DMS79 (cell line): ENCODE results near the gene TRAF6.
"Not testable (repeated sequence)": the region's sequence is repeated elsewhere in the genome, so short reads cannot be mapped to it uniquely, and the experiment has no call there.

Experiments used
- DNase-seq: peaks from one replicate; lab custom pipeline; 2025; lab: John Stamatoyannopoulos, UW

Gene TRAF6, protein sequence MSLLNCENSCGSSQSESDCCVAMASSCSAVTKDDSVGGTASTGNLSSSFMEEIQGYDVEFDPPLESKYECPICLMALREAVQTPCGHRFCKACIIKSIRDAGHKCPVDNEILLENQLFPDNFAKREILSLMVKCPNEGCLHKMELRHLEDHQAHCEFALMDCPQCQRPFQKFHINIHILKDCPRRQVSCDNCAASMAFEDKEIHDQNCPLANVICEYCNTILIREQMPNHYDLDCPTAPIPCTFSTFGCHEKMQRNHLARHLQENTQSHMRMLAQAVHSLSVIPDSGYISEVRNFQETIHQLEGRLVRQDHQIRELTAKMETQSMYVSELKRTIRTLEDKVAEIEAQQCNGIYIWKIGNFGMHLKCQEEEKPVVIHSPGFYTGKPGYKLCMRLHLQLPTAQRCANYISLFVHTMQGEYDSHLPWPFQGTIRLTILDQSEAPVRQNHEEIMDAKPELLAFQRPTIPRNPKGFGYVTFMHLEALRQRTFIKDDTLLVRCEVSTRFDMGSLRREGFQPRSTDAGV

DNA sequence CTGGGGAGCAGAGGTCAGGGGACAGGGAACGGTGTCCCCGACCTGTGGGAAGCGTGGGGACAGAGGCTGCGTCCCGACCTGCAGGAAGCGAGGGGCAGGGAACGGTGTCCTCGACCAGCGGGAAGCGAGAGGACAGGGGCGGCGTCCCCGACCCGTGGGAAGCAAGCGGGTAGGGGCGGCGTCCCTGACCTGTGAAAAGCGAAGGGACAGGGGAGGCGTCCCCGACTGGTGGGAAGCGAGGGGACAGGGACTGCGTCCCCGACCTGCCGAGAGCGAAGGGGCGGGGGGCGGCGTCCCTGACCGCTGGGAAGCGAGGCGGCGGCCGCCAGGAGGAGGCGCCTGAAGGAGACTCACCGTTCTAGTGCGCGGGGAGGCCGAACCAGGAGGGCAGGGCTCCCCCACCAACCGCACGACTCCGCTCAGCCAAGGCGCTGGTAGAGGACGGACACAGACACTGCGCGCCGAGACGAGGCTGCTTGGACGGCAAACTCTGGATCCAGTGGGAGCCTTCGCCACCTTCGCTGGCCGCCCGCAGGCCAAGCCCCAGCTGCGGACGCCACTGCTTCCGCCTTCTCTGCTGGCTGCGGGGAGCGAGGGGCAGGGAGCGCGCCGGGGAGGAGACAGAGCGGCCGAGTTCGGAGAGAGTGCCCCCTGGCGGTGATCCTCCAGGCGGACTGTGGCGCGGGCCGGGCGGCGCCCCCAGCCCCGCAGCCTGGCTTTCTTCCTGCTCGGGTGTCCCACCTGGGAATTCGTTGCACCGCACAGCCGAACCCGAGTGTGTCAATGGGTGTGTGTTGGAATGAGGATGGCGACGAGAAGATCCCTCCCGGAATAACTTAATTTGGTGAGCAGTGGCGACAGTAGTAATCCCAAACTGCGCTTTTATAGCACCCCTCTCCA, at the start of gene TRAF6:
Gene TRAF6 (minus strand): TSS at position 579 of the 900 bp plus-strand sequence. CDS start 8,757 bp downstream, outside the sequence.
- peak; percentile 37 for DNase-seq

DNA sequence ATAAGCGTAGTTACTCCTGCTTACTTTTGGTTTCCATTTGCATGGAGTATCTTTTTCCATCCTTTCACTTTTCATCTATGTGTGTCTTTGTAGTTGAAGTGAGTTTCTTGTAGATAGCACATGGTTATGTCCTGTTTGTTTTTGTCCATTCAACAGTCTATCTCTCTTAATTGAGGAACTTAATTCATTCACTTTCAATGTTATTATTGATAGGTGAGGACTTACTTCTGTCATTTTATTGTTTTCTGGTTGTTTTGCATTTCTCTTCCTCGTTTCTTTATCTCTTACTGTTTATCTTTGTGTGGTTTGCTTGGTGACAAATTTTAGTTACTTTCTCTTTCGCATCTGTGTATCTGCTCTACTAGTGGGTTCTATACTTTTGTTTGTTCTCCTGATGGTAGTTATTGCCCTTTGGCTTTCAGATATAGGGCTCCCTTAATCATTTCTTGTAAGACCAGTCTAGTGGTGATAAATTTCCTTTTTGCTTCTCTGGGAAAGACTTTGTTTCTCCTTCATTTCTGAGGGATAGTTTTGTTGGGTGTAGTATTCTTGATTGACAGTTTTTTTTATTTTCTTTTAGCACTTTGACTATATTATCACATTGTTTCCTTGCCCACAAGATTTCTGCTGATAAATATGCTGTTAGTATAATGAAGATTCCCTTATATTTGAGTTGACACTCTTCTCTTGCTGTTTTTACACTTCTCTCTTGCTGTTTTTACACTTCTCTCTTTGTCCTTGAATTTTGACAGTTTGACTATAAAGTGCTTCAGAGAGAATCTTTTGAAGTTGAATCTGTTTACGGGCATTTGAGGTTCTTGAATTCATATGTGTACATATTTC, 48.7 kb upstream of the TRAF6 start:
- DNase-seq: no peak

DNA sequence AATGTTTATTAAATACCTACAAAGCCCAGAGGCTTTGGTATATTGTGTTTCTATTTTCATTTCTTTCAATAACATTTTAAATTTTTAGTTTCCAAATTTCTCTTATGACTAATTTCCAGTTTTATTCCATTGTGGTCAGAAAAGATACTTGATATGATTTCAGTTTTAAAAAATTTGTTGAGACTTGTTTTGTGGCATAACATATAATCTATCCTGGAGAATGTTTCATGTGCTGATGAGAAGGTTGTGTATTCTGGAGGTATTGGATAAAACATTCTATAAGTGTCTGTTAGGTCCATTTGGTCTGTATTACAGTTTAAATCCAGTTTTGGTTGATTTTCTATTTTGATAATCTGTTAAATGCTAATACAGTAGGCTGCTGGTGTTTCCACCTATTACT, 47.9 kb upstream of the TRAF6 start:
- DNase-seq: no peak

DNA sequence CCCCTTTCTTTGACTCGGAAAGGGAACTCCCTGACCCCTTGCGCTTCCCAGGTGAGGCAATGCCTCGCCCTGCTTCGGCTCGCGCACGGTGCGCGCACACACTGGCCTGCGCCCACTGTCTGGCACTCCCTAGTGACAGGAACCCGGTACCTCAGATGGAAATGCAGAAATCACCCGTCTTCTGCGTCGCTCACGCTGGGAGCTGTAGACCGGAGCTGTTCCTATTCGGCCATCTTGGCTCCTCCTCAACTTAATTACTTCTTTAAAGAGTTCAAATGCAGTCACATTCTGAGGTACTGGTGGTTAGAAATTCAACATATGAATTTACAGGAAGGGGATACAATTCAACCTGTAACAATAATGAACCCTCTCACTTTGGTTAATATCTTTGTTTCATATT, 47.3 kb upstream of the TRAF6 start:
- DNase-seq: not testable (repeated sequence)

DNA sequence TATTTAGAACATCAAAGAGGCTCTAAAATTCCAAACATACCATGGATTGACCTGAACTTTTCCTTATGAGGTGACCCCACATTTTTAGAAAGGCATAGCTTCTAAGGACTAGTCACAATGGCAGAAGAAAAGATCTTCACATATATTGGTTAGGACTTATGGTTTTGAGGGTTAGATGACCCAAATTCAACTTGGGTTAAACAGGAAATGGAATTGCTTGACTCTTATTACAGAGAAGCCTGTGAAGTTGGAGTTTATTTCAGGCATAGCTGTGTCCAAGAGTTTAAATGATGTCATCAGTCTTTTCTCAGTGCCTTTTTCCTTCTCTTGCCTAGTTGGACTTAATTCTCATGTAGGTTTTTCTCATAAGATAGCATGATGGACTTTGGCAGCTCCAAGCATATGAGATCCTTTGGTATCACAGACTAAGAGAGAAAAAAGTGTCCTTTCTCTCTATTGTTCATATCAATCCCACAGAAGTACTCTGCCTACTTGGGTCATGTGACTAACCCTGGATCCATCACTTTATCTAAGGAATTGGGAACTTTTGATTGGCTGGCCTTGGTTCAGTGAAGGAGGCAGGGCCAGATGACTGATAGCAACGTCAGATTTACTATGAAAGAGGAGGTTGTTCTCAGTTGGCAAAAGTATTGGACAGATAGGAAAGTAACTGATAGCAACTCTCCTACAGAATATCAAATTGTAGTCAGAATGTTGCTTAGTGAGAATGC, 40.5 kb upstream of the TRAF6 start:
- no peak for DNase-seq

DNA sequence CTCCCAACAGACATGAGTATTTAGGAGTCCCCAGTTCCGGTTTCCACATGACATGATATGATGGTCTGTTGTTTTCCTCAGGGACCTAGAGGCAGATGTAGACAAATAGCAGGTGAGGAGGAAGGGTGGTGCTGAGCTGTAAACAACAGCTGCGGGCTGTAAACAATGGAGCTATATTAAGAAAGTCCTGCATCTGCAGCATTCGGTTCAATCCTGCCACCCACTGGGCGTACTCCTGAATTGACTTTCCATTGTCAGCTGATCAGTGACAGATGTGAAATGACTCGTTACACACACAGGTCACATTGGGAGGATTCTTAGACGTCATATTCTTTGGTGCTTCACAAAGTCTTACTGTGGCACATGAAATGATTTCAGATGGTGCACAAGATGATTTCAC, 30.9 kb upstream of the TRAF6 start:
- DNase-seq: no peak

DNA sequence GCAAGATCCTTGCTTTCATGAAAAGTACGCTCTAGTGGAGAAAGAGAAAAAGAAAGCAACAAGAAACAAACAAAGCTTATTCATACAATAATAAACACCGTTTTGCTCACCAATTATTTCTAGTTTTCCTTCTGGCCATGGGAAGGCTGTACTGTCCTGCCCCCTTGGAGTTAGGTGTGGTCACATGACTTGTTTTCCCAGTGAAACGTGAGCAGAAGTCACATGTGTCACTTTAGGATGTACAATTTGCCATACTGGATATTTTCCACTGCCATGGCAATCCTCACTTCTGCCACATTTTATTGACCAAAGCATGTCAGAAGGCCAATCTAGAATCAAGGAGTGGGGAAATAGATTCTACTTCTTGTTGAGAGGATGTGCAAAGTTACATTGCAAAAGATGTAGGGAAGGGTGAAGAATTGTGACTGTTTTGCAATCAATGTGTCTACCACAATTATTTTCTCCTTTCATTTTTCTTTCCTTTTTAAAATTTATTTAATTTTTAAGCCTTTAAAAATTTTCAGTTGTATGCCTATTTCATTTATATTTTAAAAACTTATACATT, 24.3 kb upstream of the TRAF6 start:
- no peak for DNase-seq

DNA sequence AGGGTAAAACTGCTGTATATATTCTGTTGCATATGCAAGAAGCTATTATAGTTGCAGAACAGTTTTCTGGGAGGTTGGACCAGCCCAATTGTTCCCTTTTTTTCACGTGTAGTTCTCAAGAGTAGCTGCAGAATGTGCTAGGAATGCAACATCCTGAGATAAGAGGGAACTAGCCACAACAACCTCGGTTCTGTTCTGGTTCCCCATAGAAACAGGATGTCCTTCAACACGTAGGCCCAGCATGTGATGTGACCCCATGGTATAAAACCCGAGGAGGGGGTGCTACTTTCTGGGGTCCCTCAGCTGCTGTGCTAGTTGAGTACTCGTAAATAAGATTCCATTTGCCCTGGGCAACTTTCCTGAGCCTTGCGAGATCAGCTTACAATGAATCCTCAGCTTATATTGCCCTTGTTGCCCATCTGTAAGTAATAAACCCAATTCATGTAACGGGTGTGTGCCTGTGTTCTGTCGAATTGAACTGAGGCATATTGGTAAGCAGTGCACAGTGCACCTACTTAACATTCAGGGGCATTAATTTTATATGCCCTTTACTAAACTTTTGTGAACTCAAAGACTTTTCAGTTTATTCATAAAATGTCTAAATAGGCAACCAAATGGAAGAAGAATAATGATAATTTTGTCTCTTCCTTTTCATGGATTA, 23.0 kb upstream of the TRAF6 start:
- no peak for DNase-seq

DNA sequence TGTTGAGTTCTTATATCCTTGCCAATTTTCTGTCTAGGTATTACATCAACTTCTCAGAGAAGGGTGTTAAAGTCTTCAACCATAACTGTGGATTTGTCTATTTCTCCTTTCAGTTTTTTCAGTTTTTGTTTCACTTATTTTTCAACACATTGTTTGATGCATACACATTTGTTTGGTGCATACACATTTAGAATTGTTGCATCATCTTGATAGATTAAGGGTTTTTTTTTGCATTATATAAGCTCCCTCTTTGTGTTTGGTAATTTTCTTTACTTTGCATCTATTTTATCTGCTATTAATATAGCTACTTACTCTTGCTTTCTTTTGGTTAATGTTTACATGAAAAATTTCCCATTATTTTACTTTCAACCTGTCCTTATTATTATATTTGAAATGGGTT, 20.8 kb upstream of the TRAF6 start:
- no peak for DNase-seq

DNA sequence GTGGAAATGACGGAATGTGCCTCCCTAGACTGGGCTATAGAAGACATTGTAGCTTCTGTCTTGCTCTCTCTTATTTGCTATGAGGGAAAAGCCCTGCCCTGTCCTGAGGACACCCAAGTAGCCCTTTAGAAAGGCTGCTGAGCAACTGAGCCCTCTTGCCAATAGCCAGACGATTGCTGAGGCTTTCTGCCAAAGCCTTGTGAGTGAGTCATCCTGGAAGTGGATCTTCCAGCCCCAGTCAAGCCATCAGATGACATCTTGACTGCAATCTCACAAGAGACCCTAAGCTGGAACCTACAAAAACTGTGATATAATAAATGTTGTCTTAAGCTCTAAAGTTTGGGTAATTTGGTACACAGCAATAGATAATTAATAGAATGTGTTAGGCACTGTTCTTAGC, 3.9 kb upstream of the TRAF6 start:
- no peak for DNase-seq

DNA sequence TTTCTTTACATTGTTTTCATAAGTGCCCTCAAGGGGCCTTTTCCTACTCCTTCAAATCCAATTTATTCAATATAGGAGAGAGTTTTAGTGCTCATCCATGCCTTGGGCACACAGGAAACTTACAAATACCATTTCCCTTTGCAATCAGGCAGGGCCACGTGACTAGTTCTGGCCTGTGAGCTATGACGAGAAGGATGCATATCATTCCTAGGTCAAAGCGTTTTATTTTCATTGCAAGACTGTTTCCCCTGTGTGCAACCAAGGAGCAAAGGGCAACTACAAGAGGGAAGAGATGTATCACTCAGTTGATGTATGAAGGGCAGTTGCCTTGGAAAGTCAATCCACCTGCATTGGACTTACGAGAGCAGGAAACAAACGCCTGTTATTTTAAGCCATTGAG, 1.9 kb upstream of the TRAF6 start:
- DNase-seq: no peak

DNA sequence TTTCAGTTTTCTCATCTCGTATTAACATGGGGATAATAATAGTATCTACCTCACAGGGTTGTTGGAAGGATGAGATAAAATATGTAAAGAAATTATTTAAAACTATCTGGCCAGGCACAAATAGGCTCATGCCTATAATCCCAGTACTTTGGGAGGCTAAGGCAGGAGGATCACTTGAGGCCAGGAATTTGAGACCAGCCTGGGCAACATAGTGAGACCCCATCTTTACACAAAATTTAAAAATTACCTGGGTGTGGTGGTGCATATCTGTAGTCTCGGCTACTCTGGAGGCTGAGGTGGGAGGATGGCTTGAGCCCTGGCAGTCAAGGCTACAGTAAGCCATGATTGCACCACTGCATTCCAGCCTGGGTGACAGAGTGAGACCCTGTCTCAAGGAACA, 990 bp upstream of the TRAF6 start:
- not testable (repeated sequence) for DNase-seq

DNA sequence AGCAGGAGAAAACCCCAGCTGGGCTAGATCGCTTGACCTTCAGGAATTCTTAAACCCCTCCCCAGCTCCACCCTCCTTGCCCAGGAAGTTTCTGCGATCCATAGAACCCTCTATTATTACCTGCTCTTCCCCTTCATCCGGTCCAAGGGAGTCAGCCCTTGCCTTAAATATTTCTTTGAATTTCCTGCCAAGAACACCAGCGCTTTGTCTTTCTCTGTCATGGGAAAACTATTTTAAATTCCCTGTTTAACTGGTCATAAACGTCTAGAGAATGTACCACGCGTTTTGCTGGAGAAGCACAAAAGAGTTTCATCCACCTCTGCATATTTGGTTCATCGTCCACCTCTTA, 496 bp upstream of the TRAF6 start:
- DNase-seq: no peak

DNA sequence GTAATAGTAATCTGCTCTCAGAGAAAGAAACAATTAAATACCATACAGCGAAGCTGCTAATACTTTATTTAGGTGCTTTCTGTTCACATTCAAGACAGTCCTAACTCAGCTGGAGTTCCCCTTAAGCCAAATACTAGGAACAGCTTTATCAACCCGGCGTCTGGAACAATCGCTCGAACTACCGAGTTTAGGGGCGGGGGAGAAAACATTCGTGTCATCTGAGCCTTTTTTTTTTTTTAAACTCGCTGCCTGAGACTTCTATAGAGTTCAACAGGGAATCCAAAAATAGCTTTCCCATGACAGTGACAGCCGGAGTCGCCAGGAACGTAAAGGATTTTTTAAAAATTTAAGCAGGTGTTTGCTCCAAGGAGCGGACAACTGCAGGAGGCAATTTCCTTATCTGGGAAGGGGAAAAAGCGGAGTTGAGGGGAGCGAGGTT, 852 bp downstream of the TRAF6 start:
- no peak for DNase-seq

DNA sequence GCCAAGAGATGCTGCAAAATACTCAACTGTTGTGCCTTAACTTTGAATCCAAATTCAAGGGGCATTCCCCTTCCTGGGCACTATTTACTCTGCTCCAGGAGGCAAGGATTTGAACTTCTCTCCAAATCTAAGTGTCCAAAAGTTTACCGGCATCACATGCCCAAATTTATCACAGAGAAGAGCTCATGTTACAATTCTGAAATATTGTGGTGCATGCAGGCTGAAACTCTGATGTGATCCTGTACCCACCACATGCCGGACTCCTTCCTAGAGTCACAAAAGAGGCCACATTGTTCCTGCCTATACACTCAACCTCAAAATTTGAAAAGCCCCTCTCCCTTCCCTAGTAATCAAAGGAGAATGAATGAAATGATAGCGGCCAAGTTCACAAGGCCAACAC, 1.3 kb downstream of the TRAF6 start:
- DNase-seq: no peak

DNA sequence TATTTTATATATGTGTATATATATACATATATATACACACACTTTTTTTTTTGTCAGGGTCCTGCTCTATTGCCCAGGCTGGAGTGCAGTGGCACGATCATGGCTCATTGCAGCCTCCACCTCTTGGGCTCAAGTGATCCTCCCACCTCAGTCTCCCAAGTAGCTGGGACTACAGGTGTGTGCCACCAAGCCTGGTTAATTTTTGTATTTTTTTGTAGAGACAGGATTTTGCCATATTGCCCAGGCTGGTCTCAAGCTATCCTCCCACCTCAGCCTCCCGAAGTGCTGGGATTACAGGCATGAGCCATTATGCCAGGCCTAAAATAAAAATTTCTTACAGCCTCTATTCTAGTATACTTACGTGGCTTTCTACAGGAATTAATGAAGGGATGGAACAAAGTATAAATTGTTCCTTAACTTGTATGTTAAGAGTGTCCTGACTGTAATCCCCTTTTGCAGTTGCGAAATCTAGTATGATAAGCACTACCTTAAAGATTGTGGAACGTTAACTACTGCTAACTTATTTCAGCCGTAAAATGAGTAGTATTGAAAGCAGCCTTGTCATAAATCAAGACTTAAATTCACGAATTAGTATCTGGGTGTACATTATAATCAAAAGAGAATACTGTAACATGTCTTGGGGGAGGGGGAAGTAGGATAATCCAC, 2.1 kb downstream of the TRAF6 start:
- no peak for DNase-seq

DNA sequence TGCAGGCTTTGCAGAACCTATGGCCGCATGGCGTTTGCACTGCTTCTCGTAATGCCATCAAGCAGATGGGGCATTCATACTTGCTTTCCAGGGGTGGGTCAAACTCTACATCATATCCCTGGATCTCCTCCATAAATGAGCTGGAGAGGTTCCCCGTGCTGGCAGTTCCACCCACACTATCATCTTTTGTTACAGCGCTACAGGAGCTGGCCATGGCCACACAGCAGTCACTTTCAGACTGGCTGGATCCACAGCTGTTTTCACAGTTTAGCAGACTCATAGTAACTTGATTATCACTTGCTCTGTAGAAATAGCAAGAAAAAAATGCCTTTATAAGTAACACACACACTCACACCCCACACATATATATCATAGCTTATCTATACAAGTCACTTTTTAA, 8.8 kb downstream of the TRAF6 start:
- DNase-seq: no peak

DNA sequence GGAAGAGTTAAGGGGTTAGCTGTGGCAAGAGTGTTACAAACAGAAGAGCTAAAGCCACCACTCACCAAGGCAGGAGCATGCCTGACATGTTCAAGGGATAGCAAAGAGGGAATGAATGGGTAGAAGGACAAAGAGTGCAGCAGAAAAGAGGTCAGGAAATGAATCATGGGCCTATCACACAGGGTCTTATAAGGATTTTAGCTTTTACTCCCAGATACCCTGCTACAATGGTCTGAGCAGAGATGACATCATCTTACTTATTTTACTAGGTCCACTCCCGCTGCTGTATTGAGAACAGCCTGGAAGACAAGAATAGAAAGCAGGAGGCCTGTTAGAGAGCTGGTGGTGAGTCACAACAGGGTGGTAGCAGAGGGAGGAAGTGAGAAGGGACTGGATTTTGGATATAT, 9.8 kb downstream of the TRAF6 start:
- no peak for DNase-seq

DNA sequence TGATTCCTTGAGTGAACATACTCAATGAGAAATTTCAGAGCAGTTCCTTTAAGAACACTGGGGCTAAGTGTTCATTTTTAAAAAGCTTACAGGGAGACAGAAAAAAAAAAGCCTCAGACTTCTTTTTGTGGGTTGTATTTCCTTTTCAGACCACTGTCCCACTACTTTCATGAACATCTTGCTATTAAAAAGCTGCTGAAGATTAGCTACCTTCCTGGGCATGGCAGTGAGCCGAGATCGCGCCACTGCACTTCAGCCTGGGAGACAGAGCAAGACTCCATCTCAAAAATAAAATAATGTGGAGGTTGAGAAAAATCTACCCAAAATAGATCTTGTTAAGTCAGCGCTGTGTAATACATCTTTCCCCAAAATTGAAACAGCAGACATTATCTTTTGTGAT, 10.8 kb downstream of the TRAF6 start:
- no peak for DNase-seq

DNA sequence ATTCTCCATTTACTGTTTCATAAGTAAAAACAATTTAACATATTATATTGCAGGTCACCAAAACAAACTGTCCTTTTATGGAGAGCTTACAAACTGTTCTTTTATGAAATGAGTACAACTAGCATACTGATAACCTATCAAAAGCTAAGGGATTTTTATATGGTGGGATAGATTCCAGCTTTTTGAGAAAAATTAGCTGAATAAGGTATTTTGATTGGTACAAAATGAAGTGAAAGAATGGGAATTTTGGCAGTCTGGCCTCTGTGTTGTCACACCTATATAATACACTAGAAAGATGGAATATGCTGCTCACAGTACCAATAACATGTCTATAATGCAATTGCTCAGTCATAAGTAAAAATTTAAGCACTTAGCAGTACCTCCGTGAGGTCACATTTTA, 11.4 kb downstream of the TRAF6 start:
- no peak for DNase-seq
